Effector memory CD8-positive, alpha-beta T cell (primary cell): Measurements from ENCODE around the gene OTUD5.

Experiments used
- ATAC-seq: fragments of 150-1000 bp; cut with Tn5 transposase; replicated peaks from 2 replicates; pipeline ENCODE4 v1.10.0; 2021; ENCODE audit warnings: mild to moderate bottlenecking, moderate library complexity
- DNase-seq, 3 experiments: peaks; one replicate each; pipeline ENCODE4 v3.0.0; 2021
- H3K27ac Mint-ChIP-seq, 2 donors: one replicate each; pipeline ENCODE4 v1.8.0; 2022; ENCODE audit warnings: mild to moderate bottlenecking in 2 of 2, mixed read lengths in 2 of 2, moderate library complexity in 2 of 2
- H3K27me3 Mint-ChIP-seq, 2 donors: one replicate each; pipeline ENCODE4 v1.8.0; 2022; ENCODE audit warnings: mixed read lengths in 2 of 2
- H3K36me3 Mint-ChIP-seq: one replicate; pipeline ENCODE4 v1.8.0; 2022; ENCODE audit warnings: mild to moderate bottlenecking, moderate library complexity, mixed read lengths; ENCODE audit not compliant: insufficient read depth
- H3K4me1 Mint-ChIP-seq, 2 donors: one replicate each; pipeline ENCODE4 v1.8.0; 2022; ENCODE audit warnings: low read depth in 2 of 2, mixed read lengths in 2 of 2
- H3K4me3 Mint-ChIP-seq, 2 donors: one replicate each; pipeline ENCODE4 v1.8.0; 2022; ENCODE audit warnings: mild to moderate bottlenecking in 2 of 2, mixed read lengths in 2 of 2, moderate library complexity in 2 of 2
- H3K9me3 Mint-ChIP-seq, 2 donors: one replicate each; pipeline ENCODE4 v1.8.0; 2022; ENCODE audit warnings: mixed read lengths in 2 of 2

Gene OTUD5

DNA sequence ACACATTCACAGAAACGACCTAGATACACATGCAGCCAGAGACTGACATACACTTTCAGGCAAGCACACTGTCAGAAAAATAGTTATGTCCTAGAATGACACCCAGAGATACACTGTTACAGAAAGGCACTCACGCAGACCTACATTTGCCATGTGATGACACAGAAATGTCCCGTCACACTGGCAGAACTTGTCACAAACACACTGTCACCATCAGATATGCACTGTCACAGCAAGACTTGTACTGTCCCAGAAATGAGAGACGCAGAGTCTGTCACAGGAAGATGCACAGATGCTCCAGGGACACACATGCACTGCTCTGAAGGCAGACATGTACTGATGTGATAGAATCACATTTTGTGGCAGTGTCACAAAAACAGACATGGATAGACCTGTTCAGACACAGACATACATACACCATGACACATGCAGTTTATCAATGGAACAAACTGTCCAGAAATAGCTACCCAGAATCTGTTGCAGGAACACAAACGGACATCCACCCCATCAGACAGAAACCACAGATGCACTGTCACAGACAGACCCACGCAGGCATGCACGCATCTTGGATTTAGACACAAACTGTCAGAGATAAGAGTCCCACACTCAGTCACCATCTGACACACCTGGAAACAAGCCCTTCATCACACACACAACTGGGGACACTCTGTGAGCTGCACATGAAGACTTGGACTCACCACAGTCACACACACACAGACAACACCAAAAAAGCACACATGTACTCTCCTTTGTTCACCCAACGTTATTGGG is 37.3 kb downstream of the OTUD5 start:
- Mint-ChIP-seq H3K36me3 (peaks cover 79% of the 10 kb centered on the region), H3K9me3 (no peaks in the 10 kb centered on the region), H3K27ac (peak overlapping the region; percentile 96 to 97), H3K27me3 (no peaks in the 10 kb centered on the region), H3K4me1 (peaks cover 26 to 39% of the 10 kb centered on the region in 2 donors), H3K4me3 (peak overlapping the region; percentile 89)
- DNase-seq (peak in 2 of 3 experiments; percentile 30 to 39), ATAC-seq (peak; percentile 31)

DNA sequence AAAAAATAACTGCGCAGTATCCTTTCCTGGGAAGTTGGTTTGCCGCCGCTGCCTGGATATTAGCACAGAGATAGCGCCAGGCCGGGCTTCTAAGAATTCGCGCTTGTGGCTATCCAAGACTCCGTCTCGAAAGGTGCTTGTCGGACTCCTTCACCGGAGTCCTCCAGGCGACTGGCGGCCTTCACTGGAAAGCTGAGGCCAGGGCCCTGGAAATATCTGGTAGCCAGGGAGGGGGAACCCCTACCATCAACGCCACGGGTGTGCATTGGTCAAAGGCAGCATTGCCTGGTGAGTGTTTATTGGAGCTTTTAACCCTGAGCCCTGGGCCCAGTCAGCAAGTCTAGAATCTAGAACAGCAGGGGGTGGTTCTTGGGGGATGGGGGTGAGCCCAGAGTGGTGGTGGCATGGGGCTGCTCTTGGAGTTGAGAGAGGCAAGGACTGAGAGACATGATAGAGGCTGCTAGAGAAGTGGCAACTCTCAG is 38.0 kb downstream of the OTUD5 start:
- peaks cover 30 to 43% of the 10 kb centered on the region in 2 donors for H3K4me1 Mint-ChIP-seq
- DNase-seq (no peak), ATAC-seq (peak; percentile 17)
- peak overlapping the region; percentile 96 to 97 for H3K27ac Mint-ChIP-seq
- no peaks in the 10 kb centered on the region for H3K27me3 Mint-ChIP-seq
- H3K36me3 Mint-ChIP-seq: peaks cover 83% of the 10 kb centered on the region
- H3K4me3 Mint-ChIP-seq: peak overlapping the region; percentile 89
- H3K9me3 Mint-ChIP-seq: no peaks in the 10 kb centered on the region

DNA sequence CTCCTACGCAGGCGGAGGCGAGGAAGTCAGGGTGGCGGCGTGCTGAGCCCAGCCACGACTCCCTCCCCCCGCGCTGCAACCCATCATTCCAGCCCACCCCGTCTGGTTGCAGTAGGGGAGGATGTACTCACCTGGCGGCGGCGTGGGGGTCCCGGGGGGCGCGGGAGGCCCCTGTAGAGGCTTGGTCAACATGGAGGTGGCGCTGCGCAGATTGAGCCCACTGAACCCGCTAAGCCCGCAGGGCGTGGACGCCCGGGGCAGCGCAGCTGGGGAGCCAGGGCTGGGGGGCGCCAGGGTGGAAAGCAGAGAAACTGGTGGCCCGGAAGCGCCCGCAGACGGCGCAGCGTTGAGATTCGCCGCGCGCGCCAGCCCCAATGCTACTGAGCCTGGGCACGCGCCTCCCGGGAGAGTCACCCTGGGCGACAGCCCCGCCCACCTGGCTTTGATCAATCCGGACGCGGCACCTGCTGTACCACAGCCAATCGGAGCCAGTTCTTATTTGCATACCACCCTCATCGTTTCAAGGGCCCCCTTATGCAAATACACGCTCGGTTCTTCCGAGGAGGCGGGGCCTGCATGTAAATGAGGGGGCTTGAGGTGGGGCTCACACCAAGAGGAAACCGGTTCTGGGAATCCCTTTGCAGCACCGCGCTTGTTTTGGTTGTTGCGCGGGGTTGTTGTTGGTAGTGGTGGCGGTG is 38.6 kb downstream of the OTUD5 start, which contains the start of gene PIM2:
PIM2 (minus strand) TSS at position 382 of the 698 bp plus-strand sequence; CDS start at position 192, 190 bp downstream.
- Mint-ChIP-seq H3K9me3 (no peaks in the 10 kb centered on the region), H3K4me1 (peaks cover 29 to 42% of the 10 kb centered on the region in 2 donors), H3K27ac (peak within 1 kb of the TSS; percentile 96 to 97), H3K4me3 (peak within 1 kb of the TSS; percentile 89), H3K36me3 (peaks cover 84% of the 10 kb centered on the region), H3K27me3 (no peaks in the 10 kb centered on the region)
- peak; percentile 69 for ATAC-seq
- DNase-seq: peak; percentile 86 to 89 (median 88)

DNA sequence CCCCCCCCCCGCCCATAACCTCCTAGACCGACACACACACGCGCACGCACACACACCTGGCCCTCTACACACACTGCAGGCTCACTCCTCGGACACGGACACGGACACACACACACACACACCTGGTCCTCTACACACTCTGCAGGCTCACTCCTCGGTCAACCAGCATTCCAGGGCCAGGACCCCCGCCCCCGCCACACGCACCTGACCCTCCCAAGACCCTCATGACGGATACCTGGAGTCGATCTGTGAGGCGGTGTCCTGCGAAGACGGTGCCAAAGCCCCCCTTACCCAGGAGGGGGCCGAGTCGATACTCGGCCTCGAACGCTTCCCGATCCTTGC is 39.1 kb downstream of the OTUD5 start:
- H3K4me3 Mint-ChIP-seq: peak overlapping the region; percentile 89
- peaks cover 29 to 45% of the 10 kb centered on the region in 2 donors for H3K4me1 Mint-ChIP-seq
- H3K9me3 Mint-ChIP-seq: no peaks in the 10 kb centered on the region
- no peaks in the 10 kb centered on the region for H3K27me3 Mint-ChIP-seq
- ATAC-seq (no peak), DNase-seq (no peak)
- H3K36me3 Mint-ChIP-seq: peaks cover 84% of the 10 kb centered on the region
- H3K27ac Mint-ChIP-seq: peak overlapping the region; percentile 96 to 97

DNA sequence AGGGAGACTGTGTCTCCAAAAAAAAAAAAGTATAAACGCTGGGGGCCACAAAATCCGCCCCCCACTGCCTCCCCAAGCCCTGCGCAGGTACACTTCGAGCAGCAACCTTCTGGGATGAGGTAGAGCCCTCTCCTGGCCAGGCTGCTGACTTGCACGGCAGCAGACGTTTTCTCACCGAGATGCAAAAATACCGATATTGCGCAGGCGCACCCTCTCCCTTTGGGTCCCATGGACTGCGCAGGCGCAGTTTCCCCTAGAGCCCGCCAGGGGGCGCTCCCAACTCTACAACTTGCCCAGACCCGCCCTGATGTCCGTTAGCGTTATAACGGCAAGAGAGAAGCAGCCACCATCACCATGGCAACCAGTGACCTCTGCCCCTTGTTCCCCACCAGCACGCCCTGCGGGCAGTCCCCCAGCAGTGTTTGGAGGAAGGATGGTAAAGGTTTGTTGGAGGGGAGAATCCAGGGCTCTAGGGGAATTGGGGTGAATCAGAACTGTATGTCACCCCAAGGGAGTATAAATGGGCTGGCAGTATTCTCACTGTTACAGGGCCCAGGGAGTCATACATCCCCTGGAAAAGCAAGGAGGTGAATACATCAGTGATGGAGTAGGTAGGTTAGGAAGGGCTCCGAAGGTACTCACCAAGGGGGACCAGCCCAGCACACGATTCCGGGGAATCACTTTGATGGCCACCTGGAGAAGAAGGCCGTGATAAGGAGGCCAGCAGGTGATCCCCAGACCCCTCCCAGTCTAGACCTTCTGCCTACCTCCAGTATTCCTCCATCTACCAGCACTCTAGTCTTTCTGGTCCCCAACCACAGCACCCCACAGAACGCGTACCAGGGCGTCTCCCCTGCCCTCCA is 40.0 kb downstream of the OTUD5 start:
- Mint-ChIP-seq H3K36me3 (peaks cover 92% of the 10 kb centered on the region), H3K4me1 (peaks cover 31 to 43% of the 10 kb centered on the region in 2 donors), H3K27ac (peak overlapping the region; percentile 96 to 97), H3K27me3 (no peaks in the 10 kb centered on the region), H3K4me3 (peak overlapping the region; percentile 89), H3K9me3 (no peaks in the 10 kb centered on the region)
- DNase-seq: peak; percentile 86 to 87 (median 87)
- peak; percentile 42 for ATAC-seq

DNA sequence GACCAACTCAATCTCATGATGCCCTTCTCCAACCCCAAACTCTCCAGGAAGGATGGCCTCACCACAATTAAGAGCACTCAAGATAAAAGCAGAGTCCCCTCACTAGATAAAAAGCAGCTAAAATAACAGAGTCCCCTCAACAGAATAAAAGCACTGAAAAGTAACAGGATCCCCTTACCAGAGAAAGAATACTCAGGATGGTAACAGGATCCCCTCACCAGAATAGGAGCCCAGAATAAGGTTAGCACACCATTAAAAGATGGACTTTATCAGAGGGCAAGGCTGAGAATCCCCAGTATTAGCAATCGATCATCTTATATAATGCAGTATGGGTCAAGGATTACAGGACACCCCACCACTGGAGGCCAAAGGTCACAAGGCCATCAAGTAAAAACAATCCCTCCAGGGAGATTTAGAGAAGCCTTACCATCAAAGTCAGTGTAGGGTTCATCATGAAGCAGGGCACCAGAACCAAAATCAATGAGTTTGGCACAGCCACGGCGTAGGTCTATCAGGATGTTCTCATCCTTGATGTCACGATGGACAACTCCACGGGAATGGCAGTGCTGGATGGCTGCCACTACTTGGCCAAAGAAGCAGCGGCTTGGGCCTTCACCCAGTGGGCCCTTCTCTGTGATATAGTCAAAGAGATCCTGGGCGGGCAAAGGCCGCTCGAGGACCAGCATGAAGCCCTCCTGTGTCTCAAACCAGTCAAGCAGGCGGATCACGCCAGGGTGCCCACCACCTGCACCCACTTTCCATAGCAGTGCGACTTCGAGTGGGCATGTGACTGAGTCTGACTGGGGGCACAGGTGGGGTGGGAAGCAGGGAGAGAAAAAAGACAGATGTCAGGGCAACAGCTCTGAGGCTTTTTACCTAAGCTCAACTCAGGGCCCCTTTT is 42.6 kb downstream of the OTUD5 start:
- peaks cover 100% of the 10 kb centered on the region for H3K36me3 Mint-ChIP-seq
- H3K9me3 Mint-ChIP-seq: no peaks in the 10 kb centered on the region
- peaks cover 39 to 51% of the 10 kb centered on the region in 2 donors for H3K4me1 Mint-ChIP-seq
- H3K27me3 Mint-ChIP-seq: no peaks in the 10 kb centered on the region
- peak overlapping the region; percentile 60 to 89 for H3K4me3 Mint-ChIP-seq
- DNase-seq (no peak), ATAC-seq (no peak)
- H3K27ac Mint-ChIP-seq: peak overlapping the region in 1 of 2 donors; percentile 72

DNA sequence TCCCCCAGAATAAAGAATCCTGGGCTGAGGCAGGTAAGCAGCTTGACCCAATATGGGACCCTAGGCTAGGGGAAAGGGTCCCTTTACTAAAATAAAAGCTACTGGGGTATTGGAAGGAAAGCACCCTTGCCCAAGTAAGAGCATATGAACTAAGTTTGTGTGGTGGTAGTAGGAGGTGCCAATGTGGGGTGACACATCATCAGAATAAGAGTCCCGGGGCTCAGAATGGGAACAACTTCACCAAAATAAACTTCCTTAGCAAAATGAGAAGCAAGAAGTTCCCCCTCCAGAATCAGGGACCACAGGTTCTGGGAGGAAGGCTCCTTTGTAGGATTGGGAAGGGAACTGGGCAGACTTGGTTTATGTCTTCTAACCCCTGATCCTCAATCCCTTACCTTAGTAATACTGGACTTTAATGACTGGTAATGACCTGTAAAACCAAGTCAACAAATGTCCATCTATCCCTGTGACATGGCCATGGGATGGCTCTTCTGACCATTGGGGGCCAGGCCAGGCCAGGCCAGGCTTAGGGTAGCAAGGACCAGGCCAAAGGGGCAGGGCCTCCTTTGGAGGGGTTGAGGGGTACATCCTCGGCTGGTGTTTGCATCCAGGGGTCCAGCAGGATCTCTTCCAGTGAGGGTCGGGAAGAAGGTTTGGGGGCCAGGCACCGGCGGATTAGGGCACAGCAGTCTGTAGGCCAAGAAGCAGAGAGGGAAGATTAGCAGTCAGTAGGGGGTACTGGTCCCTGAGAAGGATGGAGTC is 43.6 kb downstream of the OTUD5 start:
- DNase-seq: no peak
- Mint-ChIP-seq H3K4me1 (peaks cover 36 to 47% of the 10 kb centered on the region in 2 donors), H3K9me3 (no peaks in the 10 kb centered on the region), H3K36me3 (peaks cover 100% of the 10 kb centered on the region), H3K4me3 (peak overlapping the region; percentile 60 to 89), H3K27me3 (no peaks in the 10 kb centered on the region), H3K27ac (peak overlapping the region; percentile 60 to 72)
- no peak for ATAC-seq

DNA sequence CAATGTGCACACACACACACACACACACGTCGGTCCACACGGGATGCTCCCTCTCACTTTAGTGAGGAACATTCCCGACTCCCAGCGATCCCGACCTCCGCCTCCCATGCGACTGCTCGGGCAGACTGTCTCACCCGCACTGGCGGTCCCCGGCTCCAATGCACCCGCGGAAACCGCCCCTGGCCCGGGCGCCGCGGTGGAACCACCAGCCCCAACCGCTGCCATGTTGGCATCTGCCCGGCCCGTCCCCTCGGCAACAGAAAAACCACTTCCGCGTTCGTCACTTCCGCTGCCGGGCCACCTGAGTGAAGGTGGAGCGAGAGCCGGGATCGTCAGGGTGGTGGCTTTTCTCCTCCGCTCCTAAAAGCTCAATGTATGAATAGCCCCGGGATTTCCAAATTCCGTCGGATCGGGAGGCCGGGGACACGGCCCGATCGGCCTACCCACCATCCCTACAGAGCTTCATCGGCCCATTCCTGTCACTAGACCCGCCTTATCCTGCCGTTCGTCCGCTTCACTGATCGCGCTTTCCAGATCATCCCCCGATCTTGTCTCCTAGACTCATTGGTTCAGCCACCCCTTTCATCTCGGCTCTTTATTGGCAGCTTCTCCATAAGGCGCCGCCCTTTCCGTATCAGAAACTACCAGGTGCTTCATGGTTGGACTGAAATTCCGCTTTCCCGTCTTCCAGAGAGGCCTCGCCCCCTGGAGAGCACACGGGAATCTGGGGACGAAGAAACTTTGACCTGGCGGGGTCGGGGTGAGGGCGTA is 45.8 kb downstream of the OTUD5 start, which contains the start of gene SLC35A2:
SLC35A2 (minus strand) TSS at position 235 of the 771 bp plus-strand sequence; CDS start at position 225, 10 bp downstream.
- Mint-ChIP-seq H3K27me3 (no peaks in the 10 kb centered on the region), H3K27ac (peak within 1 kb of the TSS; percentile 99), H3K36me3 (peaks cover 95% of the 10 kb centered on the region), H3K4me3 (peak within 1 kb of the TSS; percentile 86 to 97), H3K9me3 (no peaks in the 10 kb centered on the region), H3K4me1 (peaks cover 28 to 35% of the 10 kb centered on the region in 2 donors)
- ATAC-seq: peak; percentile 76
- DNase-seq: peak; percentile 87 to 88 (median 87)

DNA sequence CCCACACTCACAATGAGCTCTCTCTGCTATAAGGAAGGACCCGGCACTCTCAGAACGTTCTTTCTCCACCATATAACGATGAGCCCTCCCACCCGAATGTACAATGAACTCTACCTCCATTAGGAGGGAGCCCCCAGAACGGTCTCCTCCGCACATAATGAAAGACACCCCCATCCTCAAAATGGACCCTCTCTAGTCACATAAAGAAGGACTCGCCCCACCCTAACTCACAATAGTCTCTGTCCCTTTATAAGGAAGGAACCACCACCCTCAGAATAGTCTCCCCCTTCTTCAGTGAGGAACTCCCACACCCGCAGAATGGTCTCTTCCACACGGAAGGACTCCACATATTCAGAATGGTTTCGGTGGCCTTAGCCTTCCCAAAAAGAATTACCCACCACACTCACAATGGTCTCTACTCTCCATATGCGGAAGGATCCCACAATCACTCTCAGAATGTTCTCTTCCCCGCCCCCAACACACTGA is 46.4 kb downstream of the OTUD5 start:
- no peaks in the 10 kb centered on the region for H3K9me3 Mint-ChIP-seq
- peaks cover 28 to 35% of the 10 kb centered on the region in 2 donors for H3K4me1 Mint-ChIP-seq
- ATAC-seq: peak; percentile 12
- DNase-seq: no peak
- H3K27me3 Mint-ChIP-seq: no peaks in the 10 kb centered on the region
- H3K4me3 Mint-ChIP-seq: peak overlapping the region; percentile 86 to 97
- peak overlapping the region; percentile 99 for H3K27ac Mint-ChIP-seq
- peaks cover 95% of the 10 kb centered on the region for H3K36me3 Mint-ChIP-seq

DNA sequence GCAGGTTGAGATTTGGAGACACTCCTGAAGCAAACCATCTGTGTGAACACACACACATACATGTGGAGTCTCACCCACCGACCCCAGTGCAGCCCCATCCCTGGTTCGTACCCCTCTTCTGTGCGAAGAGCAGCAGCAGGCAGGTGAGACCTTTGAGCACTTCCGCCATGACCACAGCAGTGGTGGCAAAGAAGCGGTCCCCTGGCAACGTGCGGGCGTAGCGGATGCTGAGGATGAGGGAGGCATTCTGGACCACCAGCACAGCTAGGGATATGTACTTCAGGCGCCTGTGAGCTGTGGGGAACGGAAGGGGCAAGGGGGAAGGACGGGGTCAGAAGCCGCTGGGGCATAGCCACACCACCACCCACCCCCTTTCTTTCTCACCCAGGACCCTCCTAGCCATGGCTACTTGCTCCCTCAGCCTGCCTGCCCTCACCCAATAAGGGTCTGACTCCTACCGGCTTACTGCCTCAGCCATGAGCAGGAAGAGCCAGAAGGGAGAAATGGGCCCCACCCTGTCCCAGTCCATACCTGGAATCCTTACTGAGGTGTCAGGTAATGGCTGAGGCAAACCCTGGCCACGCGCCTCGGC is 47.6 kb downstream of the OTUD5 start:
- peaks cover 88% of the 10 kb centered on the region for H3K36me3 Mint-ChIP-seq
- no peaks in the 10 kb centered on the region for H3K27me3 Mint-ChIP-seq
- H3K9me3 Mint-ChIP-seq: no peaks in the 10 kb centered on the region
- DNase-seq (no peak), ATAC-seq (no peak)
- peak overlapping the region in 1 of 2 donors; percentile 6 for H3K4me3 Mint-ChIP-seq
- H3K4me1 Mint-ChIP-seq: peaks cover 27 to 29% of the 10 kb centered on the region in 2 donors
- H3K27ac Mint-ChIP-seq: peak overlapping the region in 1 of 2 donors; percentile 74

DNA sequence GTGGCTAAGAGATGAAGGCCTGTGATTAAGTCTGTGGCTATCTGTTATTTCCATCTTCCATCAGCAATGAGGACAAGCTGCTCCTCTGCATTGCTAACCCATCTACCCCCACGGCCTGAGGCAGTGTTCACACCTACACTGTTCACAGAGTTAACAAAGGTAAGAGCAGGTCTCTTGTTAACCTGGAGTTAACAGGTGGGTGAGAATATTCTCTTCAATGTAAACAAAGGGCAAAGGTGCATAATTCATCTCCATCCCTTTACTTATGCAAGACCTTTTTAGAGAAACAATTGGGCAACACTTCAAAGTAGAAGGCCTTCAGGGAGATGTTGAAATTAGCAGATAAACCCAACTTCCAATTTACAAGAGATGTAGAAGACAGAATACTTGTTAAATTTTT is 48.8 kb downstream of the OTUD5 start:
- H3K27ac Mint-ChIP-seq: peak overlapping the region in 1 of 2 donors; percentile 74
- DNase-seq: no peak
- H3K9me3 Mint-ChIP-seq: no peaks in the 10 kb centered on the region
- no peak for ATAC-seq
- peaks cover 19 to 21% of the 10 kb centered on the region in 2 donors for H3K4me1 Mint-ChIP-seq
- no peak overlapping the region for H3K4me3 Mint-ChIP-seq
- no peaks in the 10 kb centered on the region for H3K27me3 Mint-ChIP-seq
- H3K36me3 Mint-ChIP-seq: peaks cover 86% of the 10 kb centered on the region
